ENCODE results near the gene PDCD4.
"Not testable (repeated sequence)": the region's sequence is repeated elsewhere in the genome, so short reads cannot be mapped to it uniquely, and the experiment has no call there.

PDCD4 gene

GRCh38 chr10:110910138-110910537 is 38.4 kb downstream of the PDCD4 start:
- TF ChIP-seq CTCF (IDR thresholded peaks at IDR 0.05), result no peak
- Histone ChIP-seq H3K27me3 (no peaks in the 10 kb centered on the region), H3K4me1 (ENCODE audit: control insufficient read depth in 1 of 2, insufficient read depth in 1 of 2, low read depth in 1 of 2, low read length in 1 of 2) (no peaks in the 10 kb centered on the region), H3K9me3 (no peaks in the 10 kb centered on the region), H3K27ac (no peak overlapping the region), H3K4me3 (ENCODE audit: low read depth in 1 of 2, low read length in 1 of 2) (no peak overlapping the region), H3K36me3 (peaks cover 26% of the 10 kb centered on the region)

GRCh38 chr10:110912374-110912773 is 40.6 kb downstream of the PDCD4 start:
- Histone ChIP-seq H3K27me3 (no peaks in the 10 kb centered on the region), H3K4me1 (ENCODE audit: control insufficient read depth in 1 of 2, insufficient read depth in 1 of 2, low read depth in 1 of 2, low read length in 1 of 2) (peaks cover 0 to 2% of the 10 kb centered on the region in 2 experiments), H3K9me3 (no peaks in the 10 kb centered on the region), H3K36me3 (peaks cover 20% of the 10 kb centered on the region), H3K27ac (no peak overlapping the region), H3K4me3 (ENCODE audit: low read depth in 1 of 2, low read length in 1 of 2) (no peak overlapping the region)
- no peak for TF ChIP-seq CTCF (IDR thresholded peaks at IDR 0.05)

- Histone ChIP-seq H3K4me3 (ENCODE audit: low read depth in 1 of 2, low read length in 1 of 2) (no peak overlapping the region), H3K27me3 (no peaks in the 10 kb centered on the region), H3K36me3 (peaks cover 20% of the 10 kb centered on the region), H3K9me3 (no peaks in the 10 kb centered on the region), H3K4me1 (ENCODE audit: control insufficient read depth in 1 of 2, insufficient read depth in 1 of 2, low read depth in 1 of 2, low read length in 1 of 2) (peaks cover 10 to 12% of the 10 kb centered on the region in 2 experiments), H3K27ac (no peak overlapping the region)
- no peak for TF ChIP-seq CTCF (IDR thresholded peaks at IDR 0.05)
Measured at GRCh38 chr10:110914431-110914830, 42.7 kb downstream of the PDCD4 start.

GRCh38 chr10:110915035-110915434 is 43.3 kb downstream of the PDCD4 start:
- no peaks in the 10 kb centered on the region for H3K27me3 ChIP-seq
- H3K27ac ChIP-seq, result no peak overlapping the region
- no peak for TF ChIP-seq CTCF (IDR thresholded peaks at IDR 0.05)
- peaks cover 10 to 12% of the 10 kb centered on the region in 2 experiments for H3K4me1 ChIP-seq (ENCODE audit: control insufficient read depth in 1 of 2, insufficient read depth in 1 of 2, low read depth in 1 of 2, low read length in 1 of 2)
- H3K4me3 ChIP-seq (ENCODE audit: low read depth in 1 of 2, low read length in 1 of 2), result no peak overlapping the region
- H3K9me3 ChIP-seq, result no peaks in the 10 kb centered on the region
- peaks cover 20% of the 10 kb centered on the region for H3K36me3 ChIP-seq

GRCh38 chr10:110915600-110915999 is 43.9 kb downstream of the PDCD4 start:
- not testable (repeated sequence) for H3K9me3 ChIP-seq; H3K27me3 ChIP-seq; H3K4me3 ChIP-seq (ENCODE audit: low read depth in 1 of 2, low read length in 1 of 2); H3K27ac ChIP-seq
- Histone ChIP-seq H3K4me1 (ENCODE audit: control insufficient read depth in 1 of 2, insufficient read depth in 1 of 2, low read depth in 1 of 2, low read length in 1 of 2) (peaks cover 12 to 15% of the 10 kb centered on the region in 2 experiments), H3K36me3 (peaks cover 20% of the 10 kb centered on the region)

- Histone ChIP-seq H3K4me3 (ENCODE audit: low read depth in 1 of 2, low read length in 1 of 2) (no peak overlapping the region), H3K4me1 (ENCODE audit: control insufficient read depth in 1 of 2, insufficient read depth in 1 of 2, low read depth in 1 of 2, low read length in 1 of 2) (peaks cover 23 to 27% of the 10 kb centered on the region in 2 experiments), H3K9me3 (no peaks in the 10 kb centered on the region), H3K27ac (no peak overlapping the region), H3K27me3 (no peaks in the 10 kb centered on the region), H3K36me3 (peaks cover 16% of the 10 kb centered on the region)
- no peak for TF ChIP-seq CTCF (IDR thresholded peaks at IDR 0.05)
Measured at GRCh38 chr10:110916554-110917346, 45.0 kb downstream of the PDCD4 start.

Data from neutrophil (primary cell).